HepG2 (cell line): ENCODE results near the gene MDH1. TPM values are rescaled to one million over a fixed set of nuclear protein-coding genes. Genes with fewer than 3 reads are reported as not detected.

Experiments used
- ARHGAP35 ChIP-seq: sonication (generic); formaldehyde crosslinking; IDR thresholded peaks from 2 replicates; pipeline ENCODE4 v1.9.0; 2022; ENCODE audit warnings: mild to moderate bottlenecking, inconsistent platforms, moderate library complexity, missing genetic modification reagents, borderline replicate concordance
- FOXM1 ChIP-seq: sonication (generic); formaldehyde crosslinking; IDR thresholded peaks from 2 replicates; pipeline ENCODE4 v1.5.0; 2020; ENCODE audit warnings: missing genetic modification reagents
- HMGXB3 ChIP-seq: sonication (generic); formaldehyde crosslinking; IDR thresholded peaks from 2 replicates; pipeline ENCODE4 v1.4.0; 2020; ENCODE audit warnings: missing genetic modification reagents, borderline replicate concordance
- KIAA2018 ChIP-seq: sonication (generic); formaldehyde crosslinking; IDR thresholded peaks from 2 replicates; pipeline ENCODE4 v1.5.0; 2020; ENCODE audit warnings: mild to moderate bottlenecking, missing genetic modification reagents, borderline replicate concordance
- KMT2A ChIP-seq: sonication (generic); formaldehyde crosslinking; IDR thresholded peaks from 2 replicates; pipeline ENCODE4 v1.4.0; 2020; ENCODE audit warnings: missing genetic modification reagents
- RNF2 ChIP-seq: fragments of 450-650 bp; conservative IDR thresholded peaks from 2 replicates; pipeline ENCODE4 v1.6.1; 2016; ENCODE audit warnings: low read depth
- TBX3 ChIP-seq: fragments of 450-650 bp; IDR thresholded peaks from 2 replicates; pipeline ENCODE4 v1.6.1; 2017; ENCODE audit warnings: antibody characterized with exemption, mild to moderate bottlenecking, inconsistent platforms, borderline replicate concordance
- TCF7 ChIP-seq: sonication (generic); IDR thresholded peaks from 2 replicates; pipeline ENCODE4 v1.6.1; 2016; ENCODE audit warnings: antibody characterized with exemption, low read depth
- TEF ChIP-seq: sonication (generic); formaldehyde crosslinking; IDR thresholded peaks from 2 replicates; pipeline ENCODE4 v1.5.0; 2020; ENCODE audit warnings: missing genetic modification reagents
- YEATS2 ChIP-seq: sonication (generic); formaldehyde crosslinking; IDR thresholded peaks from 2 replicates; pipeline ENCODE4 v1.4.0; 2020; ENCODE audit warnings: missing genetic modification reagents, borderline replicate concordance
- ZNF263 ChIP-seq: sonication (generic); formaldehyde crosslinking; IDR thresholded peaks from 2 replicates; pipeline ENCODE4 v1.4.0; 2020; ENCODE audit warnings: missing genetic modification reagents
- ZSCAN30 ChIP-seq: sonication (generic); formaldehyde crosslinking; IDR thresholded peaks from 2 replicates; pipeline ENCODE4 v1.5.0; 2020; ENCODE audit warnings: mild to moderate bottlenecking, missing genetic modification reagents
- polyA plus RNA-seq, 8 experiments: library from polyadenylated mRNA; depleted of rRNA in 3 of 8; stranded (reverse) in 7 of 8; unstranded in 1 of 8; fragments of >200 nt; fragmentation: Illumina TruSeq in 4 of 8; extraction: Trizol in 4 of 8; gene quantifications; 2 replicates each; pipeline versions ENCODE4 v1.2.1 to v1.2.3, GENCODE V29; 2011 to 2016; ENCODE audit warnings: low read depth in 4 of 8, missing spikeins in 1 of 8, mixed read lengths in 1 of 8; ENCODE audit not compliant: insufficient read depth in 1 of 8
- total RNA-seq, 5 experiments: library from RNA; depleted of rRNA; stranded (reverse); fragments of >200 nt; fragmentation: Illumina TruSeq; extraction: Trizol; gene quantifications; 2 replicates each; pipeline ENCODE4 v1.2.3, GENCODE V29; 2016; ENCODE audit warnings: low read depth in 1 of 5

Gene MDH1
- total and polyA plus RNA-seq, 2 of the 13 experiments (the other 11 are each of a cell fraction or from before 2014, with no cell fraction given), result 293 to 415 TPM

GRCh38 chr2:63588385-63589147 is at the start of gene MDH1, which contains the start of gene WDPCP (continued):
- TF ChIP-seq YEATS2, result peak; percentile 96
- TF ChIP-seq TEF (CRISPR knock-in tag), result no peak; the same call in 1 of the 2 replicates
- TF ChIP-seq ARHGAP35 (CRISPR knock-in tag), result no peak; the same call in 1 of the 2 replicates
- peak; percentile 99 for TF ChIP-seq HMGXB3 (CRISPR knock-in tag)
- TF ChIP-seq FOXM1 (CRISPR knock-in tag), result no peak
- no peak for TF ChIP-seq TCF7
- peak; percentile 78 for TF ChIP-seq RNF2
- peak; percentile 95 for TF ChIP-seq TBX3
- TF ChIP-seq ZNF263, result no peak
- peak; percentile 98 for TF ChIP-seq KMT2A
- TF ChIP-seq KIAA2018 (CRISPR knock-in tag), result no peak
- no peak for TF ChIP-seq ZSCAN30 (CRISPR knock-in tag)
